HepG2 (cell line): ENCODE measurements around the gene SELENOT. TPM values are rescaled to one million over a fixed set of nuclear protein-coding genes. Genes with fewer than 3 reads are reported as not detected.
A peak's percentile ranks its signal among the peaks of the same experiment; 100 is the strongest.

Experiments used
- ATM ChIP-seq: fragments of 450-650 bp; IDR thresholded peaks from 2 replicates; pipeline ENCODE4 v1.7.1; 2017; ENCODE audit warnings: mild to moderate bottlenecking, borderline replicate concordance
- CENPT ChIP-seq: sonication (generic); formaldehyde crosslinking; IDR thresholded peaks from 2 replicates; pipeline ENCODE4 v1.8.0; 2022; ENCODE audit warnings: low read depth, mild to moderate bottlenecking, moderate library complexity, missing genetic modification reagents
- DNMT3B ChIP-seq: conservative IDR thresholded peaks from 2 replicates; pipeline ENCODE4 v1.6.1; 2016; ENCODE audit warnings: missing biosample characterization, control low read depth
- EHMT2 ChIP-seq: fragments of 200-600 bp; sonication (generic); IDR thresholded peaks from 2 replicates; pipeline ENCODE4 v1.7.0; 2017; ENCODE audit warnings: antibody characterized with exemption, low read depth, low read length, borderline replicate concordance
- FOXJ3 ChIP-seq: sonication (generic); formaldehyde crosslinking; IDR thresholded peaks from 2 replicates; pipeline ENCODE4 v1.4.0; 2020; ENCODE audit warnings: missing genetic modification reagents, mild to moderate bottlenecking, borderline replicate concordance
- GLI4 ChIP-seq: sonication (generic); formaldehyde crosslinking; IDR thresholded peaks from 2 replicates; pipeline ENCODE4 v1.5.1; 2020; ENCODE audit warnings: missing genetic modification reagents, mild to moderate bottlenecking, moderate library complexity, borderline replicate concordance
- KLF6 ChIP-seq: IDR thresholded peaks from 2 replicates; pipeline ENCODE4 v1.8.0; 2016; ENCODE audit warnings: missing biosample characterization, missing genetic modification reagents
- MED8 ChIP-seq: sonication (generic); formaldehyde crosslinking; IDR thresholded peaks from 2 replicates; pipeline ENCODE4 v1.8.1; 2023; ENCODE audit warnings: mild to moderate bottlenecking, missing genetic modification reagents; ENCODE audit not compliant: insufficient replicate concordance
- MTF1 ChIP-seq: sonication (generic); formaldehyde crosslinking; IDR thresholded peaks from 2 replicates; pipeline ENCODE4 v1.5.0; 2020; ENCODE audit warnings: missing genetic modification reagents
- NR0B2 ChIP-seq: sonication (generic); formaldehyde crosslinking; IDR thresholded peaks from 2 replicates; pipeline ENCODE4 v1.4.0; 2020; ENCODE audit warnings: mild to moderate bottlenecking, missing genetic modification reagents
- SAP130 ChIP-seq: IDR thresholded peaks from 2 replicates; pipeline ENCODE4 v1.6.1; 2016; ENCODE audit warnings: low read depth
- SMAD1 ChIP-seq: sonication (generic); formaldehyde crosslinking; IDR thresholded peaks from 2 replicates; pipeline ENCODE4 v1.4.0; 2020; ENCODE audit warnings: missing genetic modification reagents, low read depth, mild to moderate bottlenecking, borderline replicate concordance
- SPEN ChIP-seq: sonication (generic); formaldehyde crosslinking; IDR thresholded peaks from 2 replicates; pipeline ENCODE4 v1.5.1; 2020; ENCODE audit warnings: low read depth, mild to moderate bottlenecking, missing genetic modification reagents
- SRSF9 ChIP-seq: fragments of 200-400 bp; formaldehyde crosslinking; IDR thresholded peaks from 2 replicates; pipeline ENCODE4 v1.6.1; 2018; ENCODE audit warnings: borderline replicate concordance, mild to moderate bottlenecking, low read depth, low read length; ENCODE audit not compliant: insufficient read depth, poor library complexity, severe bottlenecking
- TAF15 ChIP-seq: fragments of 200-400 bp; formaldehyde crosslinking; IDR thresholded peaks from one replicate; pipeline ENCODE4 v1.6.1; 2018; ENCODE audit warnings: mild to moderate bottlenecking, low read depth, low read length; ENCODE audit not compliant: poor library complexity, severe bottlenecking
- TMF1 ChIP-seq: sonication (generic); formaldehyde crosslinking; IDR thresholded peaks from 2 replicates; pipeline ENCODE4 v1.8.1; 2022; ENCODE audit warnings: low read depth, missing genetic modification reagents
- ZC3H4 ChIP-seq: sonication (generic); formaldehyde crosslinking; IDR thresholded peaks from 2 replicates; pipeline ENCODE4 v1.4.0; 2020; ENCODE audit warnings: missing genetic modification reagents, borderline replicate concordance
- ZNF101 ChIP-seq: sonication (generic); formaldehyde crosslinking; IDR thresholded peaks from 2 replicates; pipeline ENCODE4 v1.4.0; 2020; ENCODE audit warnings: mild to moderate bottlenecking, low read depth, missing genetic modification reagents, borderline replicate concordance
- ZNF18 ChIP-seq: sonication (generic); formaldehyde crosslinking; IDR thresholded peaks from 2 replicates; pipeline ENCODE4 v1.8.0; 2022; ENCODE audit warnings: mild to moderate bottlenecking, missing genetic modification reagents; ENCODE audit not compliant: insufficient replicate concordance
- ZNF20 ChIP-seq: sonication (generic); formaldehyde crosslinking; IDR thresholded peaks from 2 replicates; pipeline ENCODE4 v1.4.0; 2020; ENCODE audit warnings: mild to moderate bottlenecking, moderate library complexity, missing genetic modification reagents
- ZNF44 ChIP-seq: sonication (generic); formaldehyde crosslinking; IDR thresholded peaks from 2 replicates; pipeline ENCODE4 v1.5.1; 2020; ENCODE audit warnings: mild to moderate bottlenecking, missing genetic modification reagents
- ZNF451 ChIP-seq: sonication (generic); formaldehyde crosslinking; IDR thresholded peaks from 2 replicates; pipeline ENCODE4 v1.5.0; 2020; ENCODE audit warnings: mild to moderate bottlenecking, missing genetic modification reagents
- ZNF484 ChIP-seq: sonication (generic); formaldehyde crosslinking; IDR thresholded peaks from 2 replicates; pipeline ENCODE4 v1.5.1; 2020; ENCODE audit warnings: mild to moderate bottlenecking, low read depth, missing genetic modification reagents, borderline replicate concordance
- ZNF543 ChIP-seq: sonication (generic); formaldehyde crosslinking; IDR thresholded peaks from 2 replicates; pipeline ENCODE4 v1.4.0; 2020; ENCODE audit warnings: mild to moderate bottlenecking, missing genetic modification reagents
- ZNF562 ChIP-seq: sonication (generic); formaldehyde crosslinking; IDR thresholded peaks from 2 replicates; pipeline ENCODE4 v1.8.0; 2022; ENCODE audit warnings: missing genetic modification reagents, borderline replicate concordance
- ZNF766 ChIP-seq: sonication (generic); formaldehyde crosslinking; IDR thresholded peaks from 2 replicates; pipeline ENCODE4 v1.5.0; 2020; ENCODE audit warnings: missing genetic modification reagents, borderline replicate concordance
- ZNF788 ChIP-seq: sonication (generic); formaldehyde crosslinking; IDR thresholded peaks from 2 replicates; pipeline ENCODE4 v1.5.0; 2020; ENCODE audit warnings: mild to moderate bottlenecking, missing genetic modification reagents, borderline replicate concordance
- ZNF850 ChIP-seq: sonication (generic); formaldehyde crosslinking; conservative IDR thresholded peaks from 2 replicates; pipeline ENCODE4 v1.9.0; 2021; ENCODE audit warnings: mild to moderate bottlenecking, missing genetic modification reagents
- polyA plus RNA-seq, 8 experiments: library from polyadenylated mRNA; depleted of rRNA in 3 of 8; stranded (reverse) in 7 of 8; unstranded in 1 of 8; fragments of >200 nt; fragmentation: Illumina TruSeq in 4 of 8; extraction: Trizol in 4 of 8; gene quantifications; 2 replicates each; pipeline versions ENCODE4 v1.2.1 to v1.2.3, GENCODE V29; 2011 to 2016; ENCODE audit warnings: low read depth in 4 of 8, missing spikeins in 1 of 8, mixed read lengths in 1 of 8; ENCODE audit not compliant: insufficient read depth in 1 of 8
- total RNA-seq, 5 experiments: library from RNA; depleted of rRNA; stranded (reverse); fragments of >200 nt; fragmentation: Illumina TruSeq; extraction: Trizol; gene quantifications; 2 replicates each; pipeline ENCODE4 v1.2.3, GENCODE V29; 2016; ENCODE audit warnings: low read depth in 1 of 5

Gene SELENOT
- total and polyA plus RNA-seq, 2 of the 13 experiments (the other 11 are each of a cell fraction or from before 2014, with no cell fraction given), result 122 to 273 TPM

- TF ChIP-seq ZNF766 (CRISPR knock-in tag), result peak; percentile 90
- peak; percentile 91; the same call in 1 of the 2 replicates for TF ChIP-seq SMAD1 (CRISPR knock-in tag)
- peak; percentile 77 for TF ChIP-seq TAF15
- peak; percentile 18; the same call in 1 of the 2 replicates for TF ChIP-seq DNMT3B (CRISPR knock-in tag)
- TF ChIP-seq ZNF788 (CRISPR knock-in tag), result no peak
- no peak for TF ChIP-seq ATM
- peak; percentile 13 for TF ChIP-seq MED8
- TF ChIP-seq GLI4, result peak; percentile 98; the same call in 1 of the 2 replicates
- 0 out of 2 replicates have a peak, but pooled peaks have one; percentile 32 for TF ChIP-seq MTF1
- no peak for TF ChIP-seq SRSF9
- no peak for TF ChIP-seq NR0B2
- TF ChIP-seq ZC3H4 (CRISPR knock-in tag), result peak; percentile 34; the same call in 1 of the 2 replicates
- TF ChIP-seq ZNF484, result no peak
- TF ChIP-seq ZNF20 (CRISPR knock-in tag), result peak; percentile 74; the same call in 1 of the 2 replicates
- TF ChIP-seq KLF6 (CRISPR knock-in tag), result peak; percentile 91
- peak; percentile 82; the same call in 1 of the 2 replicates for TF ChIP-seq FOXJ3
- TF ChIP-seq EHMT2, result no peak
- peak; percentile 62; the same call in 1 of the 2 replicates for TF ChIP-seq TMF1 (CRISPR knock-in tag)
- TF ChIP-seq ZNF562 (CRISPR knock-in tag), result no peak
- no peak for TF ChIP-seq ZNF850 (CRISPR knock-in tag)
- peak; percentile 86; the same call in 1 of the 2 replicates for TF ChIP-seq ZNF451 (CRISPR knock-in tag)
- no peak for TF ChIP-seq ZNF44
- no peak for TF ChIP-seq ZNF543
- TF ChIP-seq SAP130, result peak; percentile 75
- no peak for TF ChIP-seq ZNF101
- no peak for TF ChIP-seq CENPT (CRISPR knock-in tag)
- peak; percentile 66; the same call in 1 of the 2 replicates for TF ChIP-seq SPEN
- TF ChIP-seq ZNF18 (CRISPR knock-in tag), result peak; percentile 44
Observed at GRCh38 chr3:150603153-150603979, at the start of gene SELENOT (continued).
